Hematopoietic multipotent progenitor cell treated with erythropoietin and hydrocortisone succinate and interleukin-3 and kit ligand, for 6 days (in vitro differentiated cells): ENCODE data around the gene HEXD.
"Not testable (repeated sequence)": the region's sequence is repeated elsewhere in the genome, so short reads cannot be mapped to it uniquely, and the experiment has no call there.

Experiments
- DNase-seq: peaks from one replicate; pipeline ENCODE4 v3.0.0-alpha.2; 2015

HEXD gene

GRCh38 chr17:82397449-82398335 lies 20.5 kb upstream of the HEXD start:
- DNase-seq: peak; percentile 29

DNA sequence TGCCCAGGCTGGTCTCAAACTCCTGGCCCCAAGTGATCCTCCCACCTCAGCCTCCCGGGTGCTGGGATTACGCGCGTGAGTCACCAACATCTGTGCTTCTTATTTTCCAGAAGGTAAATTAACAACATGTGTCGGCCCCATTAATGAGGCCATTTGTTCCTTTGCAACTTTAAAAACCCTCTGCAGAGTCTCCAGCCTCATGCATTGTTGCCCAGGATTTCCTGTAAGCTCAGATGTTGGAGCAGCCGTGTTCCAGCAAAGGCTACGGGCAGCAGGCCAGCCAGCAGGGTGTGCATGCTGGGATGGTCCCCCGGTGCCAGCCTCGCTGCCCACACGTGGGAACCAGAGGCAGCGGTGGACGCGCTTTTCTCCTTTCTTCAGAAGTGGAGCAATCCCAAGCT lies 19.1 kb upstream of the HEXD start:
- no peak for DNase-seq

DNA sequence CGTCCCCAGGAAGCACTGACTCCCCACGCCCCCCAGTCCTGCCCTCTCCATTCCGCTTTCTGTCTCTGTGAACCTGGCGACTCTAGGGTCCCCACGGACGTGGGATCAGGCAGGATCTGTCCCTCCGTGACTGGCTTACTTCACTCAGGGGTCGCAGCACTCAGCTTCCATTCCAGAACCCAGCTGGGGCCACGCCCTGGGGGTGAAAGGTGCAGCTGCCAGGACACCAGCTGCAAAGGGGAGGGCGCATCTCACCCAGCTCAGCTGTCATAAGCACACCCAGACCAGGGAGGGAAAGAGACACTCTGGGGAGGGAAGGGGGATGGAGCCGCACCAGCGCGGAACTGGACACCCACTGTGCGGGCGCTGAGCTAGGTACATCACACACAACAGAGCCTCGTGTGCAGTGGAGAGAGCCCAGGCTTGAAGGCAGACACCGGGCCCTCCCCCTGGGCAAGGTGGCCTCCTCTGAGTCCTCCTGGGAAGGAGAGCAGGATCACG lies 18.5 kb upstream of the HEXD start:
- no peak for DNase-seq

GRCh38 chr17:82400206-82400605 lies 17.9 kb upstream of the HEXD start:
- peak; percentile 67 for DNase-seq

DNA sequence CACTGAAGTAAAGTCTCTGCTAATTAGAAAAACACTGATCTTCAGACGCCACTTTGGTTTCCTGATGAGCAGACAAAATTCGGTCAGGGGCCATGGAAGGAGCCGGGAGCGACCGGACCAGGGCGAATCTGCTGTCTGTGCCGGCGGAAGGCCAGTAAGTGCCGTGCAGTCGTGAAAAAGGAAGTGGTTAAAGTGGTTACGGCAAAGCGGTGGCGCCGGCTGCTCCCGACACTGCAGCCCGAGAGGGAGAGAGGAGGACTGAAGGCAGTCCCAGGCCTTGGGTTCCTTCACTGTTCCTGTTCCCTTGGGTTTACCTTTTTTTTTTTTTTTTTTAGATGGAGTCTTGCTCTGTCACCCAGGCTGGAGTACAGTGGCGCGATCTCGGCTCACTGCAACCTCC lies 17.3 kb upstream of the HEXD start:
- peak; percentile 86 for DNase-seq

DNA sequence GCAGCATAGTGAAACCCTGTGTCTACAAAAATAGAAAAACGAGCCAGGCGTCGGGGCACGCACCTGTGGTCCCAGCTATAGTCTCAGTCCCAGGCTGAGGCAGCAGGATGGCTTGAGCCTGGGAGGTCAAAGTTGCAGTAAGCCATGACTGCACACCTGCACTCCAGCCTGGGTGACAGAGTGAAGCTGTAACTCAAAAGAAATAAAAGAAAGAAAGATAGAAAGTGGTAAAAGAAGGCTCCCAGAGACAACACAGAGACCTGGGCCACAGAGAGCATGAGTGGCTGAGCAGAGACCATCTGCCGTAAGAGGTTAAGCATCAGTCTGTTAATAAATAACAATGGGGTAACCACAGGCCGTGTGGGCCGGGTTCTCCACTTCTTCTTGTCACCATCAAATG lies 15.3 kb upstream of the HEXD start:
- no peak for DNase-seq

GRCh38 chr17:82403662-82404660 lies 14.2 kb upstream of the HEXD start:
- DNase-seq: no peak

- DNase-seq: no peak
Measured at GRCh38 chr17:82405051-82405450, 13.1 kb upstream of the HEXD start.

DNA sequence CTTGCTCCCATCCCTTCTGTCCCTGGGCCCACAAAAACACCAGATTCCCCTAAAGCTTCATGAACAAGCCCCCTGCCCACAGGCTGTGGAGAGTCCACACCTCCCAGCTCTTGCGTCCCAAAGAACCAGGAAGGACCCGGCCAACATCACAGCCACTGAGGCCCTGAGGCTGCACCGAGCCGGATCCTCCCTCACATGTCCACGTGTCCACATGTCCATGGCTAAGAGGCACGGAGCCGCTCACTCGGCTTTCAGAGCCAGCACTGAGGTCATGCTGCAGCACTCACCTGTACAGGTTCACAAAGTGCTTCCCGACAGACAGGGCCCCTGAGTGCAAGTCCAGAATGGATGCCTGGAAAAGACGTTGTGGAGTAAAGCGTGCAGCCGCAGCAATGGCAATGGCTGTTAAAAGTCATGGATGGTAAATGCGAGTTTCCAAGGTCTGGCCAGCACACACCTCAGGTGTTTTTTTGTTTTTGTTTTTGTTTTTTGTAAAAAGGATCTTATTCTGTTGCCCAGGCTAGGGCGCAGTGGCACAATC lies 11.9 kb upstream of the HEXD start:
- no peak for DNase-seq

- DNase-seq: no peak
Measured at GRCh38 chr17:82407255-82407654, 10.9 kb upstream of the HEXD start.

- no peak for DNase-seq
Measured at GRCh38 chr17:82408288-82408937, 9.7 kb upstream of the HEXD start.

GRCh38 chr17:82408938-82409318 lies 9.2 kb upstream of the HEXD start:
- no peak for DNase-seq

DNA sequence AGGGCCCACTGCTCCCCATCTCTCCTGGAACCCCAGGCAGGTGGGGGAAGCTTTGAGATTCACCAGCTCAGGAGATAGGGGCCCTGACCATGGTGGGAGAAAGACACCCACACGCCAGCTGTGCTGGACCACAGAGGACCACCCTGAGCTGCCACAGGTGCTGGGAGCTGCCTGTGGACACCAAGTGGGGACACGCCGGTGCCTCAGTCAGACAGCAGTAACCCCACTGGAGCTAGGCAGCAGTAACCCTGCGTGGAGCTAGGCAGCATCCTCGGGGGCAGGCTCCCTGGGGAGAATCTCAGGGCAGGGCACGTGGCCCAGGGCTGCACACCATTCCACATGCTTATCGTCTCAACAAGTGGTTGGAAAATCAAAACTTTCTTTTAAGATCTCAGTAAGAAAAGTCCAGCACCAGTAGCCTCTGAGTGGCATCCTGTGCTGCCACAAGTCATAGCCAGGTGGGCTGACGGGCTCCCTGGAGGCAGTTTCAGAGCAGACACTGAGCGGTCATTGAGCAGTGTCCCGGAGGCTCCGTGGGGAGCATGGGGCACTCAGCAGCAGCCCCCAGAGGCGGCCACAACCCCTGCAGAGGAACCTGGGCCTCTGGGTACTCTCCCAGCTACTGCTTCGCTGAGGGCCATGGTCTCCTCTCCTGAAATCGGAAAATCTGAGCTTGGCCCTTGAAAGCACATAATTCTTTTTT lies 8.0 kb upstream of the HEXD start:
- no peak for DNase-seq

GRCh38 chr17:82411396-82412053 lies 6.6 kb upstream of the HEXD start:
- no peak for DNase-seq

DNA sequence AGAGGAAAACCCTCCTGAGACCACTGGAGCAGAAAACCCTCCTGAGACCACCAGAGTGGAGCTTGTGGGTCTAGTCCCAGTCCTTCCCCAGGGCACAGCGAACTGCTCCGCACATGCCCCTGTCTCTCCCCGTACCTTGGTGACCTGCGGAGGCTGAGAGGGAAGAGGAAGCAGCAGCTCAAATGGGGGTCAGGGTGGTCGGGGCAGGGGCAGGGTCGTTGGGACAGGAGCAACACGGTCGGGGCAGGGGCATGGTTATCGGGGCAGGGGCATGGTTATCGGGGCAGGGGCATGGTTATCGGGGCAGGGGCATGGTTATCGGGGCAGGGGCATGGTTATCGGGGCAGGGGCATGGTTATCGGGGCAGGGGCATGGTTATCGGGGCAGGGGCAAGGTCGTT lies 6.1 kb upstream of the HEXD start:
- not testable (repeated sequence) for DNase-seq

GRCh38 chr17:82412535-82413520 lies 5.3 kb upstream of the HEXD start:
- peak; percentile 61 for DNase-seq

- peak; percentile 86 for DNase-seq
Measured at GRCh38 chr17:82414548-82415281, 3.4 kb upstream of the HEXD start.

DNA sequence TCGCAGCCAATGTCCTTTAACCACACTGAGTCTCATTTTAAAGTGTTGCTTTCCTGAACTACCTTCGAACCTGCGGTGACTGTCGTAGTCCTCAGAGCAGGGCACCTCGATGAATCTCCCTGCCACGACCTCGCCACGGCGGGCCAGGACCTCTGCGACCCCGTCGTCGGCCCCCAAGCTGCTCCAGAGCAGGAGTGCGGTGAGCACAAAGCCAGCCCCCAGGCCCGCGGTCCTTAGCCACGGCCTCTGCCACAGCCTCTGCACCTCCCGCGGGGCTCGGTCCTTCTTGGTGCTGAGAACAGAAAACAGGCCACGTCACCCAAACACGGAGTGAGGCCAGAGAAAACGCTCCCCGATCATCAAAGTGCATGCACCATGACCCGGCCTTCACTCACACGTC lies 2.8 kb upstream of the HEXD start:
- no peak for DNase-seq

GRCh38 chr17:82415786-82416185 lies 2.4 kb upstream of the HEXD start:
- DNase-seq: no peak
